Fibroblast of skin of abdomen (primary cell): Measurements from ENCODE around the gene TMEM201.
"Not testable (repeated sequence)": the region's sequence is repeated elsewhere in the genome, so short reads cannot be mapped to it uniquely, and the experiment has no call there.

ENCODE experiments used
- DNase-seq: peaks from one replicate; pipeline ENCODE4 v3.0.0-alpha.2; 2013

The TMEM201 gene

DNA sequence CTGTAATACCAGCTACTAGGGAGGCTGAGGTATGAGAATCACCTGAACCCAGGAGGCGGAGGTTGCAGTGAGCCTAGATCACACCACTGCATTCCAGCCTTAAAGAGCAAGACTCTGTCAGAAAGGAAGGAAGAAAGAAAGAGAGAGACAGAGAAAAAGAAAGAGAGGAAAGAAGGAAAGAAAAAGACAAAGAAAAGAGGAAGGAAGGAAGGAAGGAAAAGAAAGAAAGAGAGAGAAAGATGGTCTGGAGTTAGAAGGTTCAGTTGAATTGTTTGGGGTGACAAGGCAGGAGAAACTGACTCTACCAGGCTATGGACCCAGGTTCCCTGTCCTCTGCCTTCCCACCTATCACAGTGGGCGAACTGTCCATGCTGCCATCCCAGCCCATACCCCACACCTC, 35.4 kb downstream of the TMEM201 start:
- DNase-seq, result no peak

DNA sequence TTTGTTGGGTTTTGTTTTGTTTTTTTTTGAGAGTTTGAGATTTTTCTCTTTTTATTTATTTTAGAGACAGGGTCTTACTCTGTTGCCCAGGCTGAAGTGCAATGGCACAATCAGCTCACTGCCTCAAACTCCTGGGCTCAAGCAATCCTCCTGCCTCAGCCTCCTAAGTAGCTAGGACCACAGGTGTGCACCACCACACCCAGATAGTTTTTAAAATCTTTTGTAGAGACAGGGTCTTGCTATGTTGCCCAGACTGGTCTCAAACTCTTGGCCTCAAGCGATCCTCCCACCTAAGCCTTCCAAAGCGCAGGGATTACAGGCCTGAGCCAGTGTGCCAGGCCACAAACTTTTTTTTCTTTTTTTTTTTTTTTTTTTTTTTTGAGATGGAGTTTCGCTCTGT, 36.3 kb downstream of the TMEM201 start:
- DNase-seq, result not testable (repeated sequence)

DNA sequence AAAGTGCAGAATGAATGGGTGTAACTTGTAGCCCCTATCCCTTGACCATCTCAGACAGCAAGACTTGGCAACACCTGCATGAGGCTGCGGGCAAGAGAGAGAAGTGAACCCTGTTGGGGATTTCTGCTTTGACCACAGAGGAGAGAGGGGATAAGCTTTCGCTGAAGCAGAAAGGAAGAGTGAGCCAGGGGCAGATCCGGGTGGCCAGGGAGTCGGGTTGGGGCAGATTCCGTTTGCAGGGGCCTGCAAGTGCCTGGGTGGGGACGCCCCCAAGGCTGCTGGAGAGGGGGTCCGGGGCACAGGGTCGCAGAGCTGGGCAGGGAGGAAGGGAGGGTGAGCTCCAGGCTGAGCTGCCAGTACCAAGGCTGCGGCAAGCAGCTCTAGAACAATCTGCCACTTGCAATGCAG, 37.5 kb downstream of the TMEM201 start:
- no peak for DNase-seq

DNA sequence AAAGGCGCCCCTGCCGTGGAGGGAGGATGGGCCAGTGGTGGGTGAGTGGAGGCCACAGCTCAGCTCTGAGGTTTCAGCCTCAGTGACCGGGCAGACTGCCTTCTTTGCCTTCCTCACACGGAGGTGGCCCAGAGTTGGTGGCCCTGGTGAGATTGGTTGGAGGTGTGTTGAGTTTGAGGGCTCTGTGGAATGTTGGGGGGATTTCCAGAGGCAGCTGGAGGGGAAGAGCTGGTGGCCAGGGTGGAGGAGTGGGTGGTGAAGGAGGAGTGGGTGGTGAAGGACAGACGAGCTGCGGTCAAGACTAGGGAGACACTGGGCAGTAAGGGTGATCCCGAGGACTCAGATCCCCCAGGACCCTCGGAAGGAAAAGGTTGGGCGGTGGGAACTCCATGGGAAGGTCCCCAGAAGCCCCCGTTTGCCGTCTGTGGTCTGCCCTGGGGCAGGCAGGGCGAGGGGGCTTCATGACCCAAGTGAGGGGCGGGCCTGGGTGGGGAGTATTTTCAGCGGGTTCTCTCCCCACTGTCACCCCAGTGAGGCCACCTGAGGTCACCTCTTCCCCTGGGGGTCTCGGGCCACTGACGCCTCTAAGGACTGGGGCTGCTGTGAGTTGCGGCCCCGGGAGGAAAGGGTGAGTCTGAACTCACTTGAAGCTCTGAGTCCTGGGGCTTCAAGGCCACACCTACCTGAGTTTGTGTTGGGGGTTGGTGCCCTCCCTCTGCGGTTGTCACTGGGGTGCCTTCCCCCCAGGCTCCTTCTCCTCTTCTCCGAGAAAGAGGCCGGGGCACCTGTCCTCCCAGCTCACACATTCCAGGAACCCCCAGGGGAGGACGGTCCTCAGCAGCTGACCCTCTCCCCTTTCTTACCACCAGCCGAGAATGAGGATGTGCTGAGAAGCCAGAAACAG, 40.1 kb downstream of the TMEM201 start:
- DNase-seq, result no peak

DNA sequence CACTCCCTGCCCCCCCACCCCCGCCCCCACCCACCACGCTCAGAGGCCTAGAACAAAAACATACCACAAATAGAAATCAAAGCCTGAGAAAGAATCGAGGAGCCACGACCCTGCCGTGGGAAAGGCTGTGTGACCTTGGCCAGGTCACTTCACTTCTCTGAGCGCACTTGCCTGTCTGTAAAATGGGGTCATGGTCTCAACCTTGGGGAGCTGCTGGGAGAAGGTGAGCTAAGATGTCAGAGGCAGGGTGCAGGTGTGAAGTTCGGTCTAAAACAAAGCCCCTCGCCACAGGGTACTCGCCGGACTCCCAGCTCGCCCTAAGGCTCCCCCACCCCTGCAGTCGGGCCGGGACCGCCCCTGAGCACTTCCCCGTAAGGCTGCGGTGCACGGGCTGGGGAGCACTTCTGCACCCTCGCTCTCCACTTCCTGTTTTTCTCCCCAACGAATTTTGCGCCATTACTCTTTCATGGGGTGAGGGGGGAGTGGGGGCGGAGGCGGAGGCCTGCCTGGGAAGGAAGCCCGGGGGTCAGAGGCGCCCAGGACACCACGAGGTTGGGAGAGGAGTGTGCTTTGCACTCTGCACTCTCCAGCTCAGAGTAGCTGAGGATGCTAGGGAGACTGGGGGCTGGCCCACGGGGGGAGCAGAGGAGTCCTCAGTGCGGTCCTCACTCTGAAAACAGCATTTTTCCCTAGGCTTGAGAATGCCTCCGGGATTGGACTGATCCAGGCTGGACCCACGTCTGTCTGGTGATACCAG, 40.9 kb downstream of the TMEM201 start:
- no peak for DNase-seq

DNA sequence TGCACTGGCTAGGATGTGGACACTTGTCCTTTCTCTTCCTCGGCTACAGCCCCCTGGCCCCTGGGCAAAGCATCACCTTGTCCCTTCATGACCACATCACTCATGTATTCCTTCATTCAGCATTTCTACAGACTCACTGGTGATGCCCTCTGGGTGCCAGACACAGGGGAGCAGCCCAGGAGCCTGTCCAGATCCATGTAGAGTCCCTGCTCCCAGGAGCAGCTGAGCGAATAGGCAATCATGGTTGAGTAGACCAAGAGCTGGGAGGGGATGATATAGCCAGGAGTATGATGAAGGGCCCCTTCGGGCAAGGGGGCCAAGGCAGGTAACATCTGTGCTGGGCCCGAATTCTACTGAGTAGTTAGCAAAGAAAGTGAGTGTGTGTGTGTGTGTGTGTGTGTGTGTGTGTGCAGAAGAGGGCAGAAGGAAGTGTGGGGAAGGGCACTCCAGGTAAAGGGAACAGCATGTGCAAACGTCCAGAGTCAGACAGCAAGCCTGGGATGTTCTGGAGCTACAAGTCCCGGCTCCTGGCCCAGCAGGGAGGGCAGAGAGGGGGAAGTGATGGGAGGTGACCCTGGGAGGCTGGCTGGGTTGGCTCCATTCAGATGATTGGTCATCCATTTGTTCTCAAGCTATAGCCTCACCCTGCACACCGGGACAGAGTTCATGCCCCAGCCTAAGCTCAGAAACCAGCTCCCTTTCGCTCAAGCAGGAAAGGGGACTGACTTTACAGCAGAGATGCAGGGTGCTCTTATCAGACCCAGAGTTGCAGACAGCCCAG, 41.8 kb downstream of the TMEM201 start:
- no peak for DNase-seq

DNA sequence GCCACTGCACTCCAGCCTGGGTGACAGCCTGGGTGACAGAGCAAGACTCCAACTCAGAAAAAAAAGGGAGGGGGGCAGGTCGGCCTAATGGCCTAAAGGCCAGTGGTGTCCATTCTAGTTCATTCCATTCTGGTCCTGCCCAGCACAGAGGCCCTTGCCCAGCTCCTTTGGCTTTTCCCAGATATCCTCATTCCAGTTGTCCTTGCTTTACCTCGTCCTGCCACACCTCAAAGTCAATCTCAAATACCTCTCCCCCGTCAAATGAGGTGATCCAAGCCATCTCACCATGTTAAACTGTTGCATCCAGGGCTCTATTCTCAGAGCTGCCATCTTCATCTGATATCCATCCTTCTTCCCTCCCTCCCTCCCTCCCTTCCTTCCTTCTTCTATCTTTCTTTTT, 42.9 kb downstream of the TMEM201 start:
- DNase-seq, result no peak

- no peak for DNase-seq
These were observed 44.8 kb downstream of the TMEM201 start for GRCh38 chr1:9633493-9633892.

GRCh38 chr1:9634582-9634981, 45.9 kb downstream of the TMEM201 start:
- no peak for DNase-seq

GRCh38 chr1:9639227-9639626, 50.5 kb downstream of the TMEM201 start:
- no peak for DNase-seq

- no peak for DNase-seq
These were observed 54.9 kb downstream of the TMEM201 start for GRCh38 chr1:9643351-9644256.

DNA sequence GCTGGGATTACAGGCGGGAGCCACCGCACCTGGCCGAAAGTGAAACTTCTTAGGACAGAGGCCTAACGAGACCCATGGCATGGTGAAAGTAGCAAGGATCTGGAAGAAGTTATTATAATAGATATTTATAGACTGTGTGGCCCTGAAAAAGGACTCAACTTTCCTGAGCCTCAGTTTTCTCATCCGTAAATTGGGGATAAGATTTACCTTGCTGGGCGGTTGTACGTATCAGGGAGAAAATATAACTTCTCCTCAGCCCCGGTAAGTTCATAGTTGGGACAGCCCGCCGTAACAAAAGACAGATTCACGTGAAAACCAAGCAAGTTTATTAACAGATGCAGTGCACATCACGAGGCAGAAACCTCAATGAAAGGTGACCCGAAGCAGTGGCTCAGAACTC, 57.3 kb downstream of the TMEM201 start:
- no peak for DNase-seq

DNA sequence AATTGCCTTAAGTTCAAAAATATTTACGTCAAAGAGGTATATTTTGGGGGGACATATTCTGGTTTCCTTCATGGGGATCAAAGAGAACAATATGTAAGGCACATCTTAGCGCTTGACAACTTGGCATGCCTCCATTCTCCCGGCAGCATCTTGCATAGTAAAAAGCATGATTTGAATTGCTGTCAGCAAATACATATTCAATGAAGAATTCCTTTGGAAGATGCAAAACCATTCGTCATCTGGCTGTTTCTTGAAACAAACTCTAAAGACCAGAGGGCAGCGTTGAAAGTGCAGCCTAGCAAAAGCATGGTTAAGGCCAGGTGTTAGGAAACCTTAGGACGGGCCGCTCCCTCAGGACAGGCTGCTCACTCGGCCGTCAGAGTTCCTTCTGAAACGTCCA, 59.5 kb downstream of the TMEM201 start:
- no peak for DNase-seq

DNA sequence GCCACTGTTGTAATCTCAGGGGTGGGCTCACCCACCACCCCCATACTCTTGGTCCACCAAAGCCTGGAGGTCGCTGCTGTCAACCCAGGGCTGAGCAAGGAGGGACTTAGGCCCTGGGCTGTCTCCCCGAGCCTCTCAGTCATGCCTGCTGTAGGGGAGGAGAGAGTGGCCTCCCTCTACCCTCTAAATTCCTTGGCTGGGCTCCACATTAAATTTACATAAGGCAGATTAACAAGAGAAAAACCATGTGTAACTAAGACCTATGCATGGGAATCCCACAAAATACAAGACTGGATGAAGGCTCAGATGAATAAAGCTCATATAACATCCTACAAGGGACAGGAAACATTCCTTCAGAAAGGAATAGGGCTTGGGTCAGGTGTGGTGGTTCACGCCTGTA, 61.1 kb downstream of the TMEM201 start:
- DNase-seq, result no peak

DNA sequence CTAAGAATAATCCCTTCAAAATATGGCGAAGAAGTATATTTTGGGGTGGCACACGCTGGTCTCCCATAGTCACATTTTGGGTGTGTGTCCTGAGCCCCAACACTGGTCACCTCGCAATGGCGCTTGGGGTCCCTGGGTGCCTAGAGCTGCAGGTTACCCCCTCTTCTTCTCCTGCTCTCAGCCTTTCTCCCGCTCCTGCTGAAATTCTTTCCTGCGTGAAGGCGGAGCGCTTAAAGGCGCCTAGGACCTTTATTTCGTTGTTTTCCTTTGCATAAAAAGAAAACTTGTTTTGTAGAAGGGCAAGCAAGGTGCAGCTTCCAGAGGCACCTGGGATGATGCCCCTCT, 62.5 kb downstream of the TMEM201 start:
- no peak for DNase-seq

GRCh38 chr1:9651565-9652378, 63.1 kb downstream of the TMEM201 start, which contains the start of gene PIK3CD:
Gene PIK3CD (plus strand): TSS chr1:9651731. CDS start chr1:9710456, 58,725 bp downstream.
- peak; percentile 53 for DNase-seq

DNA sequence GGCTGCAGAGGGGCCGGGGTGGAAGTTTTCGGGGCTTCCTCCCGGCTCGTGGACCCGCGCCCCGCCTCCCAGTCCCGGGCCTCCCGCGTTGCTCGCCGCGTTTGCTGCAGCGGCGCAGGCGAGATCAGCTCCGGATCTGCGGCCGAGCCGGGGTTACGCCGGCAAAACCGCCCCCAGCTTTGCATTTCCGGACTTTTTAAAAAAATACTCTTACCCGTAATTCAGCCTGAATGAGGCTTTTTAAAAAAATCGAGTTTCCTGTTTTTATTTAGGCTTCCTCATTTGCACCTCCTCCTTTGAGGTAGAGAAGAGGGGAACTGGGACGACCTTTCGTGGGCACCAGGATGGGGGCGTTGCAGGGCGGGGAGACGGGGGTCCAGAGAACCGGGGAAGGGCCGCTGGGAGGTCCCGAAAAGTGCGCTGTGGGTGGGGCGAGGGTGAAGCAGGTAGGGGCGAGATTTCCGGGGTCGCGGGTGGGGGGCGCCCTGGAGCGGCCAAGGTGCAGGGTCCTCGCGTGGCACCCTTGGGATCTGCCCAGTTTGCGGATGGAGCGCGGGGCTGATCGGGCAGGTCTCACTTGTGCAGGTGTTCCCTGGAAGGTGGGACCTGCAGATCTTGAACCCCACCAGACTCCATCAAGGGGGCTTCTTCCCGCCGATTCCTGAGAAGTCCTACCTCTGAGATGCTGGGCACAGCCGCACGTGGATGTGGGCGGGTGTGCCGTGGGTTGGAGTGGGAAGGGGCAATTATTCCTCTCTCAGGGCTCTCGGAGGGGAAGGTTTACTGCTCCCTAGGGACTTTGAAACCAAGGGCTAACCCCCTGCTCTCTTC, 63.9 kb downstream of the TMEM201 start:
- peak; percentile 28 for DNase-seq

DNA sequence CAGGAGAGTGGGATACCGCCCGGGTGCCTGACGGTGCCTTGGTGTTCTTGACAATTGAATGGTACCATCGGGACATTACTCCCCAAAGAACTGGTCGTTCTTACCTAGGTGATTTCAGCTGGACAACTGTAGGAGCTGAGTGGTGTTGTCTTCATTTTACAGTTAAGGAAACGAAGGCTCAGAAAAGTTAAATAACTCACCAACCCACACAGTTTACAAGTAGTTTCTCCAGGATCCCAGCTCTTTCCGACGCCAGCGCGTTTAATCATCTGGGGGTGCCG, 64.4 kb downstream of the TMEM201 start:
- no peak for DNase-seq

DNA sequence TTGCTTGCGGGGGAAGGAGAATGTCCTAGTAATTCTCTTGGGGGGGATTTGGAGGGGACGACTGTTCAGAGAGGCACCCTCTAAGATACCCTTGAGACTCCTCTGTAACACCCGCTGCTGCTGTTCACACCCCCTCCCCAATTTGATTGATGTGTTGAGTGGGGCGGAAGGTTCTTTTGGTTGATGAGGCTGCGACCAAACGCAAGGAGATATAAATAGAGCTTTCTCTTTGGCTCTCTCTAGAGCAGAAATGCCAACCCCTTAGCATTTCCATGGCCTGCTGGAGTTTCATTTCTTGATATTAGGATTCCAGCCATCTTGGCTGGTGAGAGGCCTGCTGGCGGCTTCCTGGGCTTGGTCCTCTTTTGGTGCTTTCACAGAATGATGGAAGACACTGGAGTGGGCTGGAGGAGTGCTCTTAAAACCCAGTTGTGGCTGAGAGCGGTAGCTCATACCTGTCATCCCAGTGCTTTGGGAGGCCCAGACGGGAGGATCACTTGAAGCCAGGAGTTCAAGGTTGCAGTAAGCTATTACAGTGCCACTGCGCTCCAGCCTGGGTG, 64.9 kb downstream of the TMEM201 start:
- no peak for DNase-seq
